GM12892 (cell line): ENCODE data around the gene TRAPPC2L.

Experiments used
- POLR2A ChIP-seq: IDR thresholded peaks from 2 replicates; pipeline ENCODE4 v1.6.1; 2011; ENCODE audit warnings: low read depth, low read length, control low read depth
- POLR2AphosphoS5 ChIP-seq: IDR thresholded peaks from 2 replicates; pipeline ENCODE4 v1.6.1; 2011; ENCODE audit warnings: low read depth, low read length, control low read depth

DNA sequence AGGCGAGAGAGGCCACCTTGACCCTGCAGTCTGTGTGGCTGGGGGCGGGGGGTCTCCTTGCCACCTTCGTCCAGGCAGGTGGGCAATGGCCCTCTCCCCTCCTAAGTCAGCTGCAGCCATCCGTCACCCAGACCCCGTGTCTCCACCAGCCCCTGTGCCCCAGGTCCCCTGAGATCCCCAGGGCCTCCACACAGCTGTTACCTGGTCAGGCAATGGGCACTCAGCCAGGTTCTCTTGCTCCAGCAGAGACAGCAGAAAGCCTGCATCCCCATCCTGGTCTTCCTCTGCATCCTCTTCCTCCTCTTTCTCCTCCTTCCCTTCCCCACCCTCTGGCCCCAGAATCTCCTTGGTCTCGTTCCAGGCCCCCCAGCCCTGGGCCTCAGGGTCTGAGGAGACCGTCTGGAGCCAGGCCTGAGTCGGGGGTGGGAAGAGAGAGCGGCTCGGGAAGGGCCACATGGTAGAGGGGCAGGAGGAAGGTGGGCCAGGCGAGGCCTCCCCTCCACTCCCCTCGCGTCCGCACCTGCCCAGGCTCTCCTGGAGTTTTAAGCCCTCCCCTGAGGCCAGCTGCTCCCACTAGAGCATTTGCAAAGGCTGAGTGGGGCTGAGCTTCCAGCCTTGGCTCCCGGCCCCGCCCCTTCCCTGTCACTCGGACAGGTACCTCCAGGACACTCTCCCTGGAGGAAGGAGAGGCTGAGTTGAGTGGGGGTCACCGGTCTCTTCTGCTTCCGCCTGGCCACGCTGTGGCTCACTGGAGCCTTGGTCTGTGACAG is 9.4 kb downstream of the TRAPPC2L start, which contains the start of gene PABPN1L:
- no peak for TF ChIP-seq POLR2AphosphoS5
- no peak for TF ChIP-seq POLR2A
